T-helper 1 cell treated with Interleukin-12 subunit alpha and Interleukin-12 subunit beta and Interleukin-4 antibody, amounts not matched to agents 30 ng/mL and 1 ng/mL, for 36 hours (primary cell): ENCODE data around the gene DUOXA1. TPM values are rescaled to one million over a fixed set of nuclear protein-coding genes. Genes with fewer than 3 reads are reported as not detected.

ENCODE experiments used
- intact Hi-C: fragments of 100-400 bp; cut with micrococcal nuclease; formaldehyde crosslinking; loops from one replicate; pipeline ENCODE4 v1.15.1; 2024
- total RNA-seq: library from RNA; stranded (reverse); gene quantifications from 2 replicates; pipeline ENCODE4 v1.2.3, GENCODE V29; 2022

The DUOXA1 gene
- total RNA-seq, 1 donor from 2014 or later, result 0.42 TPM

DNA sequence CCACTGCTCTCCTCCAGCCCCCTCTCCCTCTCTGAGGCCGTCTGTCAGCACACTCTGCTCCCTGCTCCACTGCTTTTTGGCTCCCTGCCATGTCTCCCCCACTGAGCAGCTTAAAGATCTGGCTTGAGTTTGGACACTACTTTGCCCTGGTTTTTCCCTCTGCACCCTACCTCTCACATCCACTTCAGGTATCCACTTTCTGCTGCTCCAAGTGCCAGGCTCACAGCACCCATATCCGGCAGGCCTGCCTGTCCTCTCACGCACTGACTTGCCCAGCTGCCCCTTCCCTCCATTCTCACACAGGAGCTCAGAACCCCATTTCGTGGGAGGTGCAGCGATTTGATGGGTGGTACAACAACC, 3.9 kb upstream of the DUOXA1 start:
- intact Hi-C loops, result loop anchor here (2.0 kb wide), 1 partner anchor 15 kb away; no protein-coding TSS in a partner anchor

DNA sequence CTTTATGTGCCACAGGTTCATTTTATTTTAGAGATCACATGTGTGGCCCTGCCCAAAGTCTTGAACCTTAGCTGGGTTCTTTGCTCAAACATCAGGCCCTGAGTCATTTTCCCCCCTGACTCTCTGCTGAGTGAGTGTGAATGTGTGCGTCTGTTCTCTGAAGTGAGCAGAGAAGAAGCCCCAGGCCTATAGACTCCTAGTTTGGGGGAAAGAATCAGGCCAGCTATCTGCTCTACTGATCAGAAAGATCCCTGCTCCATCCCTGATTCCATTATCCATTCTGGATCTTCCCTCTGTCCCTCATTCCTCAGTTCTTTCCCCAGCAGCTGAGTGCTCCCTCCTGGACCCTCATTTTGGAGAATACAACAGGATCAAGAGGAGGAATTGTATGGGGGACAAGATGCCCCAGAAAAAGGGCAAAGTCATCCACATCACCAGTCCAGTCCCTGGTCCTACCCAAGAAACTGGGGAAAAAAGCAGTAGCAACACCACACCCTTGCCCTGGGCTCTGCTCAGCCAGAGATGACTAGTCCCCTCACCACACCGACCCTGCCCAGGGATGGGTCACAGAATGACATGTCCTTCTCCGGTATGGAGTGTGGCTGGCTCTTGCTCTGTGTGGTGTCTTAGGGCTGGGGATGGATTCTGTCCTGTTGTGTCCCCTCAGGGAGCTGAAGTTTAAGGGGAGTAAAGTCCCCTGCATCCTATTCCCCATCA, 3.3 kb upstream of the DUOXA1 start:
- intact Hi-C loops, result loop anchor here (2.0 kb wide), 1 partner anchor 14 kb away; no protein-coding TSS in a partner anchor

DNA sequence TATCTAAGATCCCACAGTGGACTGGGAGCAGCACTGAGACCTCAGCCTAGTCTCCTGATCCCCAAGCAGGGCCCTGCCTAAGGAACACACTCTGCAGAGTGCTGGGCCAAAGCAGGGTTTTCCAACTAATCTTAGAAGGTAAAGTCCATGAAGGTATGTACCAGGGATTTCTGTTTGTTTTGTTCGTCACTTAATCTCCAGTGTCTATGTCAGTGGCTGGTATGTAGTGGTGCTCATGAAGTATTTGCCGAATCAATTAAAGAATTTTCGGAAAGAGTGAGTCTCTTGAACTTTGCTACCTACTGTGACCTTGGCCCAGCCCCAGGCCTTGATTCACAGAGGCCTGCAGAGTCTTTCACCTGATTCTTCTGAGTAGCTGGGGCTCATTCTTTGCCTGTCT, 1.8 kb upstream of the DUOXA1 start:
- intact Hi-C loops, result no loop called here

DNA sequence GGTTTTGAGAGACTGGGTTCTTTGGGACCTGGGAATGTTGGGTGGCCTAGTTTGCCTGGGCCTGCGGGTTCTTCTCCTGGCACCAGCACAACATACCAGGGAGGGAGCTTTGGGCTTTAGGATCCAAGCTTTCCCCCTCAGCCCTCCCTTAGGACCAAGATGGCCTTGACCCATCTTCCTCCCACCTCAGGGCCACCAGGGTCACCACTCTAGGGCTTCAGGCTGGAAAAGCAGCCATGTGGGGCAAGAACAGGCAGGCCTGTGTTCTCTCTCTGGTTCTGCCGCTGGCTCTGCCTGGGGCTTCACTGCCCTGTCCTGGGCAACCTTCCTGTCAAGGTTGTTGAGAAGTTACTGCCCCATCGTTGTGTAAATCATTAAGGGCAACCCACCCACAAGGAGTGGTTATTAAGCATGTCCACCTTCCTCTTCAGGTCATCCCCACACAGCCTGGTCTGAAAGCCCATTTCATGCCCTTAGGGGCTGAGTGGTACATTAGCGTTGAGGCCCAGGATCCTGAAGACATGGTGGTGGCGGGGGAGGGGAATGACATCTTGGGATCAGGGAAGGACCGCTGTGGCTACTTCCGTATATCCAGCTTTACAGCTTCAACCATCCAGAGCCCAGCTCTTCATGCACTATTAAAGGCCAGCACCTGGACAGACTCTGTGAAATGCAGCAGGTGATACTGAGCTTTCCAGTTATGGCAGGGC, 767 bp upstream of the DUOXA1 start:
- intact Hi-C loops, result no loop called here

DNA sequence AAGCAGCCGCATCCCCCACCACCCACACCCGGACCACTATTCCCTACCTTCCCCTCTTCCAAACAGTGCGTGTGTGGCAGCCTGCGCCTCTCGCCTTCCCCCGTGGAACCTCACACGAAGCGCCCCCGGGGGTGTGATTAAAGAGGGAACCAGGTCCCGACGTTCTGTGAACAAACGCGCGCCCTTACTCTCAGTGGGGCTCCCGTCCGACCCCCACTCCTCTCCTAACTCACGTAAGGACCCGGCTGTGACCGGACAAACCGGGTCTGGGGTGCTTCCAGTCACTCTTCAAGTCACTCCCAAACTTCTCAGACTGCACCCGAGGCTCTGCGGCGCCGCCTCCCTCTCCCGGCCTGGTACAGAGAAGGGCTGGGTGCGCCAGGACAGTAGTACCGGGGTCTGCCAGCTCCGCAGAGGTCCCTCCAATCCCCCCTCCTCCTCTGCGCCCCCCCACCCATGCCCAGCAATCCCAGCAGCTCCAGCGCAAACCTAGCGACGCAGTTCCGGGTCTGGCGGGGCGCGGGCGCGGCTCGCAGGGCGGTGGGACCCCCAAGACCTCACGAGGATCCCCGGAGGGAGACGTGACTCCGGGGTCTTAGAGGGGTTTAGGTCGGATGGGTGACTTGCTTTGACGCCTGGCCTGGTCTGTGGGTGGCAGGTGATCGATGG, 574 bp downstream of the DUOXA1 start:
- intact Hi-C loops, result no loop called here

DNA sequence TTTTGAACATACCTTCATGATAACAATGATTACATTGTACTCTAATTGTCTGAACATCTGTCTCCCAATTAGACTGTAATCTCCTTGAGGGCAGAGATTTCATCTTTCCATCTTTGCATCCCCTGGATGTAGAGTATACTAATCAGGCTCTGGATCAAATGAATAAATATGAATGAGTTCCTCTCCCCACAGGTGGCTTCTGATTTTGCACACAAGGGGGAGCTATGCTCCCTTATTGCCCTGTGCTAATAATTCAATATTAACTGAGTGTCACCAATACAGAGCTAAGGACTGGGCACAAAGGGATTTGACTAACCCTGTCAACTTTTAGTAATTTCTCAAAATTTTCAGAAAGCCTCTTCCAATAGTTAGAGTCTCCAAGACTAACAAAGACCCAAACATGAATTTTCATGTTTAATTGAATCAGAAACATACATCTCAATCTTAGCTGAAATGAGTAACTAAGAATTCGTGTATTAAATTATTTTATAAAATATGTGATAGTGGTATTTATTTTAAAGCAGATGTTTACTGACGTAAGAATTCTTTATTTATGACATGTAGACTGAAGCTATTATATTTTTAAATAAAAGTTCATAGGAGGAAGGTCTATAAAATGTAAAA, 3.0 kb downstream of the DUOXA1 start:
- intact Hi-C loops, result loop anchor here (1.0 to 2.0 kb wide), 3 partner anchors 41 to 273 kb away; no protein-coding TSS in a partner anchor

DNA sequence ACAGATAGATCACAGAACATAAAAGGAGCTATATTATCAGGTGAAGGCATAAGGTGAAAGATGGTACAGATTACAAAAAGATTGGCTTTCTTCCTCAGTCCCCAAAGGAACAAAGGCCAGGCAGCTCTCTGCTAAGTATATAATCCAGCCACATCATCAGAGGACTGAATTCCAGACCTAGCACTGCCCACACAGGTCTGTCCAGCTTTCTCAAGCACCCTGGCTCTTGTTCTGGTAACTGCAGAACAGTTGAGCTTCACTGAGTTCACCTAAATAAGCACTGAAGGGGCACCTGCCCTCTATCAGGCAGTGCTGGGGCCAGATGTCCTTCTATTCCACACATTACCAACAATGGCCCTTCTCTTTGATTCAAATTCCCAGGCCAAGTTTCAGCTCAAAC, 6.3 kb downstream of the DUOXA1 start:
- intact Hi-C loops, result no loop called here

DNA sequence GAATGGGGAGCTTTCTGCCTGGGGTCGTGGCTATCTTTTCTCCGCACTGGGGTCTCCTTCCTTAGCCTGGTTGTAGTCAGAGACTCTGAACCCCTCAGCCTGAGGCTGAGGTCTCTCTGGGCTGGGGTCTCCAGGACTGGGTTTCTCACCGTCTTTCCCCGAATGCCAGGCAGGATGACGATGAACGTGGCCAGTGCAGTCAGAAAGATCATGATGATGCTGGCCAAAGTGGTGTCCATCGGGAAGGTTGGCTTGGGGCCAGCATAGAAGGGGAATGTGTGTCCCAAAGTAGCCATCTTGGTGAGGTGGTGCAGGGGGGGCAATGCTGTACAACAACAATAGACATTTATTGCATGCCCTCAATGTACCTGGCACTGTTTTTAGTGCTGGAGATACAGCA, 7.0 kb downstream of the DUOXA1 start:
- intact Hi-C loops, result no loop called here

DNA sequence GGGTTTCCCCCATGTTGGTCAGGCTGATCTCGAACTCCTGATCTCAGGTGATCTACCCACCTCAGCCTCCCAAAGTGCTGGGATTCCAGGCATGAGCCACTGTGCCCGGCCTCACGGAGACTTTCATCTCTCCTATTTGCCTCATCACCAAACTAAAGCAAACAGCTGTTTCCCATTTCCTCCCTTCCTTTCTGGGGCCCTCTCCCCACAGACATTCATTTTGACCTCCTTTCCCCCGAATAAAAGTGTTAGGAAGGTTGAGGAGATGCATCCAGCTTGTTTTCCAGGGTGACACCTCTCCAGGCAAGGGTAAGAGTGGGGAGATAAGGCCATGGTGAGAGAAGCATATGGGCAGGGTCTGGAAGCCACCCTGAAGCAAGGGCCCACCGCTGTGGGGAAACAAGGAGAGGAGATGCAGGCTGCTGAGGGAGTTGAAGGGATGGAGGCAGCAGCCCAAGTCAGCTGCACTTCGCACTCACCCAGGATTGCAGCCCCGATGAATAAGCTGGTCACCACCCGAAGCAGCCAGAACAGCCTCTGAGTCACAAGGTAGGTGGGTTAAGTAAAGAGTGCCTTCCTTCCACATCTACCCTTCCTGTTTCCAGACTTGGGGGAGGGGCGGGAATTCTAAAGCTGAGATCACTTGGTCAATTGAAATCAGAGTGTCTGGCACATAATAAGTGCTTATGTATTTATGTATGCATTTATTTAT, 7.8 kb downstream of the DUOXA1 start:
- intact Hi-C loops, result no loop called here

DNA sequence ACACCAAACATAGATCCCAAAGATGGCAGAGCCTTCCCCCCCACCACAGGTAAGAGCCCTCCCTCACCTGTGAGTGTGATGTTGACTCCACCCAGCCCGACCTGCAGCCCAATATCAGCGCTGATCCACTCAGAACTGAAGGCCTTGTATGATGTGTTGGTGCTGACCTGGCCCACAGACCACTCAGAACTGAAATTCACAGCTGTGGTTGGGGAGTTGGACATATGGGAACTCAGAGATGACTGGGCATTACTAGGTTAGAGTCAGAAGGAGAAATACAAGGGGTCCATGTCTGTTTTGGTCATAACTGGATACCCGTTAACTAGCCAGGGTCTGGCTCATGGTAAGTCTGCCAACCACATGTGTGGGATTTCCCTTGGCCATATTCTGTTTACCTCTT, 8.7 kb downstream of the DUOXA1 start:
- intact Hi-C loops, result no loop called here

DNA sequence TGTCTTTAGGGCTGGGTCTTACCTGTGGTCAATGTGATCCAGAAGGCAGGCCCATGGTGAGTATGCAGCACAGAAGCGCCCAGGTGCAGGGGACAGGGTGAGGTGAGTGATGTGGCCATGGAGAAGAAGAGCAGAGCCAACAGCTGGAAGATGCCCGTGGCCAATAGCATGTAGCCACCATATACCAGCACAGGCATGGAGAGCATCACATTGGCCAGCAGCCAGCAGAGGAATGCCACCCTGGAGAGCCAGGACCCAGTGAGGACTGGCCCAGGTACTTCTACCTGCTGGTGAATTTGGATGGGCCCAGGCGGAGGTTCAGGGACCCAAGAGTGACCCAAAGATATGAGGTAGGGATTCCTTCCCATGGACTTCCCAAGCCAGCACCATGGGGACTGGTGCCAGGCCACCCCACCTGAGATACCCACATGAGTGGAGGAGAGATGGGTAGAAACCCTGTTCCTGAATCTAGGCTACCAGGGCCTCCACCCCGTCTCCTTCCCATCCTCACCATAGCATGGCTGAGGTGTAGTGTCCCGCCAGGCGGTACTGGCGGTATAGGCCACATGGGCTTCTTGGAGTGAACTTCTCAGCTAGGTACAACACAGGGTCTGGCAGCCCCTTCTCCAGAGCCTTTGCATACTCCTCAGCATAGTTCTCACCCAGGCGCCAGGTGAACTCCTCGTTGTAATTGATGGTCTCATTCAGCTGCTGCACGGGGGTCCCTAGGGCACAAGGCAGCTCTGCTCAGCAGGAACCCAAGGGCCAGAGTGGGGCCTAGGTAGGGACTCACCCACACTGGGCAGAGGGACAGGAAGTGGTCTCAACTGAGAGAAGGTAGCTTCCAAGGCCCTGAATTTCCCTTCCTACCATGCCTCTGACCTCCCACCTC, 9.4 kb downstream of the DUOXA1 start:
- intact Hi-C loops, result no loop called here

DNA sequence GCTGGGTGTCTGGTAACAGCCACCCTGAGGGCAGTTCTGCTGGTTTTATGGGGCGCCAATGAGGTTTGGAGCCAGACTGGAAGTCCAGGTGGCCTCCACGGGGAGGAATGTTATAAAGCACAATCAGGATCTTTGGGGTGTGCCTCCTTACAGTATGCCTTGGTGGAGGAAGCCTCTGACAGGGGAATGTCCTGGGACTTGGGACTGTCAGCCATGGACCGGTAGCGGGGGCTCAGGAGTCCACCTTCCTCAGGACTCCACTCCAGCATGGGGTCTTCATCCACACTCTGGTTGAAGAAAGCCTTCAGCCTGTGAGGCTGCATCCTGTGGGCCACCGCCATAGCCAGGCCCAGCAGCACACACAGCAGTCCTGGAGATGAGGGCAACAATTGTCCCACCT, 10.7 kb downstream of the DUOXA1 start:
- intact Hi-C loops, result loop anchor here (2.0 to 10.0 kb wide), 5 partner anchors 14 to 540 kb away; no protein-coding TSS in a partner anchor

DNA sequence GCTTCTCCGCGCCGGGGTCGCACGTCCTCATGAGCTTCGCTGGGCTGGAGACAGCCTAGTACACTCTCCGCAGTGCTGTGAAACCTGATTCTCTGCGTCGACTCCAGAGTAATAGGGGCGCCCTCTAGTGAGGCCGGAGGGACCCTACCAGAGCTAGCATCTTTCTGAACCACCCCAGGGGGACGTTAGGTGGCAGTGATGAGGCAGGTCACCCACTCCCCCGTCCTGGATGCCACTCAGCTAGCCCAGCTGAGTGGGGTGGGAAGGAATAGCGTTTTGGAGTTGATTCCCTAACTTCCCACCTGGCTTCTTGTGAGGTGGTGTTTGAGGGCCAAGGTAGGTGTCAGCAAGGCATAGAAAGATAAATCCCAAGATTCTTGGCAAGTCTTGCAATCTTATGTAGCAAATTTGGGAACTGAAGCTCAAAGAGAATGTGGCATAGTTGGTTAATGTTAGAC, 11.5 kb downstream of the DUOXA1 start:
- intact Hi-C loops, result loop anchor here (2.0 to 10.0 kb wide), 5 partner anchors 15 to 539 kb away; no protein-coding TSS in a partner anchor

DNA sequence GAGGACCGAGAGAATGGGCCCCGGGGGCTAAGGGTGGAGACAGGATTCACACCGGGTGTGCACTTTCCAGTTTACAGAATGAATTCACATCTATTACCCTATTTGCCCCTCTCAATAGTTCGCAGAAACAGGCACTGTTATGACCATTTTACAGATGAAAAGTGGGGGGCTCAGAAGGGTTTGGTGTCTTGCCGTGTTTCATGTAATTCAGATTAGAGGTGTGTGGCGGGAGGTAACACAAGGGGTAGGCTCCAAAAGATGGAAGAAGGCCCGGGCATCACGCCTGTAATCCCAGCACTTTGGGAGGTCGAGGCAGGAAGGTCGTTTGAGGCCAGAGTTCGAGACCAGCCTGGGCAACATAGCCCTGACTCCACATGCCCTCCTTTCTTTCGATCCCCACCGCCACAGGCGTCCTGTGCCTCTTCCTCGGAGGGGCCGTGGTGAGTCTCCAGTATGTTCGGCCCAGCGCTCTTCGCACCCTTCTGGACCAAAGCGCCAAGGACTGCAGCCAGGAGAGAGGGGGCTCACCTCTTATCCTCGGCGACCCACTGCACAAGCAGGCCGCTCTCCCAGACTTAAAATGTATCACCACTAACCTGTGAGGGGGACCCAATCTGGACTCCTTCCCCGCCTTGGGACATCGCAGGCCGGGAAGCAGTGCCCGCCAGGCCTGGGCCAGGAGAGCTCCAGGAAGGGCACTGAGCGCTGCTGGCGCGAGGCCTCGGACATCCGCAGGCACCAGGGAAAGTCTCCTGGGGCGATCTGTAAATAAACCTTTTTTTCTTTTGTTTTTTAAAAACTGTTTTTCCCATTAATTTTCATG, 12.2 kb downstream of the DUOXA1 start:
- intact Hi-C loops, result loop anchor here (2.0 to 10.0 kb wide), 5 partner anchors 15 to 539 kb away; no protein-coding TSS in a partner anchor

DNA sequence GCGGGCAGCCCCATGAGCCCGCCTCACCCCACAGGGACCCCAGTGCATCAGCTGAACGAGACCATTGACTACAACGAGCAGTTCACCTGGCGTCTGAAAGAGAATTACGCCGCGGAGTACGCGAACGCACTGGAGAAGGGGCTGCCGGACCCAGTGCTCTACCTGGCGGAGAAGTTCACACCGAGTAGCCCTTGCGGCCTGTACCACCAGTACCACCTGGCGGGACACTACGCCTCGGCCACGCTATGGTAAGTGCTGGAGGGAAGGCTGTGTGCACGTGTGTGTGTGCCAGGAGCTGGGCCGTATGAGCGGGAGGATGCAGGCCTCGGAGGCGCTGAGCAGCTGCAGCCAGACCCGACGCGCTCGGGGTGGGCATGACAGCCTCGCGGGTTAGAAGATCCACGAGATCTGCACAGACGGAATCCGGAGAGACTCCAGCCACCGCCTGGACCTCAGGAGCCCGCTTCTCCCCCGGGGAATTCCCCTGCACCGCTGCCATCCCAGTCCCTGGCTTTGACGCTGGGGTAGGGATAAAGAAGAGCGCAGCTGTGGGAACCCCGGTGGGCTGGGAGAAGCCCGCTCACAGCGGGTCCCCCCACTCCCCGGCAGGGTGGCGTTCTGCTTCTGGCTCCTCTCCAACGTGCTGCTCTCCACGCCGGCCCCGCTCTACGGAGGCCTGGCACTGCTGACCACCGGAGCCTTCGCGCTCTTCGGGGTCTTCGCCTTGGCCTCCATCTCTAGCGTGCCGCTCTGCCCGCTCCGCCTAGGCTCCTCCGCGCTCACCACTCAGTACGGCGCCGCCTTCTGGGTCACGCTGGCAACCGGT, 13.0 kb downstream of the DUOXA1 start:
- intact Hi-C loops, result loop anchor here (10.0 kb wide), 1 partner anchor 262 kb away; no protein-coding TSS in a partner anchor

DNA sequence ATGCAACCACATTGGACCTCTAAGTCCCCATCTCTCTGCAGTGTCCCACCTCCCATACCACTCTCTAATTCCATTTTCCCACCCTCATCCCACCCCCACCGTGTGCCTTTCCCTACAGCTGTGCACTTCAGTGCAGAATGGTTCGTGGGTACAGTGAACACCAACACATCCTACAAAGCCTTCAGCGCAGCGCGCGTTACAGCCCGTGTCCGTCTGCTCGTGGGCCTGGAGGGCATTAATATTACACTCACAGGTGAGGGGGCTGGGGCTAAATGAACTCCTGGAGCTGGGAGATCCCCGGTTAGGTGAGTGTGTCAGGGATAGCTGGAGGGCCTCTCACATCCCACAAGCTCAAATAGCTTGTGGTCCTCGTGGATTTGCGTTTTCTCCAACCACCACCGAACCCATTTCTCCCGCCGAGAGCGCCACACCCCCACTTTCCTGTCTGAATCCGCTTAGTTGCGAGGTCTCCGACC, 13.6 kb downstream of the DUOXA1 start:
- intact Hi-C loops, result loop anchor here (10.0 kb wide), 1 partner anchor 261 kb away; no protein-coding TSS in a partner anchor

DNA sequence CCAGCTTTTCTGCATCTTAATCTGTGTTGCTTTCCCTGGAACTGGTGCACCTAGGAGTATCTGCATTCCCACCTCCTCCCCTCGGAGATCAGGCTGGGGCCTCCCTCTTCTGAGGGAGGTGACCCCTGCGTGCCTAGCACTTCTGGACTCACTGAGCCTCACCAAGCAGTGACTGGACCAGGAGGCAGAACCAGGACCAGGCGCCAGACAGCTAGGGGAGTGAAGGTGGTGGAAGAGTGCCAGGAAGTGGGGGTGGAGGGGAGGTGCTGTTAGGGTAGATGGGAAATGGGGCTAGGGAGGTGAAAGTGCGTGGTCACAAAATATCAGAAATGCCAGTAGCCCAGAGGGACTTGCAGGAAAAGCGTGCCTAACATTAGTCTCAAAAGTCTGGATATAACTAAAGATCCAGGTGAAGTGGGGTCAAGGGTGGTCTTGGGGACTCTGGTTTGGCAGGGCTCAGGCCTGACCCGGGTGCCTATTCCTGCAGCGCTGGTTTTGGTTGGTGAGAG, 14.3 kb downstream of the DUOXA1 start:
- intact Hi-C loops, result loop anchor here (10.0 kb wide), 1 partner anchor 261 kb away; no protein-coding TSS in a partner anchor

DNA sequence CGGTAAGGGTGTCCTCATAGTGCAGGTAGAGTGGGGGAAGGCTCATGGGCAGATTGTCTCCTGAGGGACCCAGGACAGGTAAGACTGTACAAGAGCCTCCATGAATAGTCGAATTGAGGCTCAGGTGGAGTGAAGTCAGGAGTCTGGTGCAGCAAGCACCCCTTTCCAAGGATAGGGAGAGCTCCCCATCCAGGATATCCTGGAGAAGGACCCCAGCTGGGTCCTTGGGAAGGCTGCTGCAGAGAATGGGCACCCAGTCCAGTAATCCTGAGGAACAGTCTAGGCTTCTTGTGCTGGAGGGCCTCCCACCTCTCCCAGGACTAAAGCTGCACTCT, 15.0 kb downstream of the DUOXA1 start:
- intact Hi-C loops, result loop anchor here (10.0 kb wide), 1 partner anchor 260 kb away; no protein-coding TSS in a partner anchor
